DND-41 (cell line): ENCODE data around the gene CCDC73.

Experiments
- CTCF ChIP-seq: IDR thresholded peaks from 2 replicates; pipeline ENCODE4 v1.5.1; 2012; ENCODE audit warnings: borderline replicate concordance, low read length, moderate library complexity, mild to moderate bottlenecking; ENCODE audit not compliant: poor library complexity, severe bottlenecking; ENCODE audit errors: extremely low read depth
- EZH2 ChIP-seq: IDR thresholded peaks from 3 replicates; pipeline ENCODE4 v1.6.1; 2012; ENCODE audit warnings: borderline replicate concordance, low read depth, mild to moderate bottlenecking, moderate library complexity, low read length, inconsistent platforms; ENCODE audit not compliant: severe bottlenecking

GRCh38 chr11:32829157-32829679, 34.8 kb upstream of the CCDC73 start:
- TF ChIP-seq CTCF: no peak
- no peak for TF ChIP-seq EZH2
